ENCODE data around the gene SGCA. TPM values are rescaled to one million over a fixed set of nuclear protein-coding genes. Genes with fewer than 3 reads are reported as not detected.

SGCA gene
- total and polyA plus RNA-seq, 10 of the 15 experiments (the other 5 are each of a cell fraction or from before 2014, with no cell fraction given), result 0.13 to 2.2 (median 0.50) TPM; not detected in 2

DNA sequence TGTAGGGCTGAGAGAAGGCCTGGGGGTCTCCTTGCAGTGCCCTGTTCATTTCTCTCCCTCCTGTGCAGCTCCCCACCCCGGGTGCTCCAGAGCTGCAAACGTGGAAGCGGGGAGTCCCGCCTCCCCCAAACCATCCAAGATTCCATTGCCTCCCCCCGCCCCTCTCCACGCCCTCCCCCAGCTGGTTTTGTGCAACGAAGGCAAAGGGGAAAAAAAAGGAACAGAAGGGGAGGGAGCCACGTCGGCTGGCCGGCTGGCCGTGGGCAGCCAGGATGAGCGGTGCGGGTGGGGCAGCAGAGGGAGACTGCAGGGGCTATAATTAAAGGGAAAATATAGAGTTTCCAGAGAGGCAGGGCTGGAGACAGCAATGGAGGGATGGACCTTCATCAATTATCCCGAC lies 37.3 kb downstream of the SGCA start:
- no peak for ATAC-seq
- CTCF ChIA-PET, result interaction anchor here (1.6 to 8.3 kb wide), 7 partner anchors 9 to 130 kb away, joined by 5 to 294 read pairs (median 68); partner anchors contain the start of gene TMEM92

More for the DNA sequence above, 37.3 kb downstream of the SGCA start:
- FAIRE-seq (no peak), DNase-seq (ENCODE audit: low read depth, low spot score) (no peak)
- SMC1A ChIA-PET (ENCODE audit: uncharacterized antibody, unreplicated experiment), result interaction anchor here (1.1 to 4.4 kb wide), 6 partner anchors 13 to 106 kb away, joined by 3 to 102 read pairs (median 14); partner anchors contain the start of gene TMEM92
- in situ Hi-C loops (cut with MboI), result no loop called here
- no peak overlapping the region for H3K9ac ChIP-seq (ENCODE audit: control insufficient read depth, insufficient read depth, low read length)
- H4K20me1 ChIP-seq (ENCODE audit: control insufficient read depth, insufficient read depth), result no peaks in the 10 kb centered on the region
- WGBS (ENCODE audit: insufficient coverage, insufficient replicate concordance, low lambda C conversion rate, missing lambda C conversion rate), result 32% methylated on average over 9 of the region's 14 CpGs
- H3K4me2 ChIP-seq (ENCODE audit: control insufficient read depth, insufficient read depth), result no peak overlapping the region
- no peak overlapping the region for H2AFZ ChIP-seq (ENCODE audit: control insufficient read depth, low read depth, low read length)
- no peak for TF ChIP-seq ZZZ3 (IDR thresholded peaks at IDR 0.05; ENCODE audit: control insufficient read depth, insufficient read length, low read depth)
- TF ChIP-seq FOS (IDR thresholded peaks at IDR 0.05; ENCODE audit: borderline replicate concordance, extremely low read depth, insufficient read length), result no peak
- no peak for TF ChIP-seq GABPA (IDR thresholded peaks at IDR 0.05; ENCODE audit: low read depth)
- no peak for TF ChIP-seq NR2C2 (IDR thresholded peaks at IDR 0.05; ENCODE audit: borderline replicate concordance, control insufficient read depth, insufficient read length, low read depth)
- no peak for TF ChIP-seq IKZF2 (IDR thresholded peaks at IDR 0.05)
- TF ChIP-seq GATAD2B (conservative IDR thresholded peaks at IDR 0.05; ENCODE audit: low read depth), result no peak
- TF ChIP-seq, protein P1, sequence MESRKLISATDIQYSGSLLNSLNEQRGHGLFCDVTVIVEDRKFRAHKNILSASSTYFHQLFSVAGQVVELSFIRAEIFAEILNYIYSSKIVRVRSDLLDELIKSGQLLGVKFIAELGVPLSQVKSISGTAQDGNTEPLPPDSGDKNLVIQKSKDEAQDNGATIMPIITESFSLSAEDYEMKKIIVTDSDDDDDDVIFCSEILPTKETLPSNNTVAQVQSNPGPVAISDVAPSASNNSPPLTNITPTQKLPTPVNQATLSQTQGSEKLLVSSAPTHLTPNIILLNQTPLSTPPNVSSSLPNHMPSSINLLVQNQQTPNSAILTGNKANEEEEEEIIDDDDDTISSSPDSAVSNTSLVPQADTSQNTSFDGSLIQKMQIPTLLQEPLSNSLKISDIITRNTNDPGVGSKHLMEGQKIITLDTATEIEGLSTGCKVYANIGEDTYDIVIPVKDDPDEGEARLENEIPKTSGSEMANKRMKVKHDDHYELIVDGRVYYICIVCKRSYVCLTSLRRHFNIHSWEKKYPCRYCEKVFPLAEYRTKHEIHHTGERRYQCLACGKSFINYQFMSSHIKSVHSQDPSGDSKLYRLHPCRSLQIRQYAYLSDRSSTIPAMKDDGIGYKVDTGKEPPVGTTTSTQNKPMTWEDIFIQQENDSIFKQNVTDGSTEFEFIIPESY (IDR thresholded peaks at IDR 0.05), result no peak
- no peak for TF ChIP-seq SUZ12 (IDR thresholded peaks at IDR 0.05; ENCODE audit: unreplicated experiment)
- TF ChIP-seq MXI1 (IDR thresholded peaks at IDR 0.05; ENCODE audit: low read depth, low read length), result no peak
- no peak for TF ChIP-seq STAT3 (IDR thresholded peaks at IDR 0.05; ENCODE audit: low read depth, low read length)
- peaks cover 9% of the 10 kb centered on the region for H3K4me1 ChIP-seq (ENCODE audit: control insufficient read depth, insufficient read depth, low read length)
- no peaks in the 10 kb centered on the region for H3K36me3 ChIP-seq (ENCODE audit: control insufficient read depth in 2 of 2, insufficient read depth in 2 of 2, low read length in 1 of 2)
- intact Hi-C loops (cut with micrococcal nuclease; ENCODE audit: unreplicated experiment), result no loop called here
- H3K27me3 ChIP-seq (replicated peaks in 1 of 2; ENCODE audit: control insufficient read depth in 2 of 2, insufficient read depth in 2 of 2, low read length in 1 of 2), result peaks cover 12 to 16% of the 10 kb centered on the region in 2 experiments
- H3K9me3 ChIP-seq (replicated peaks; ENCODE audit: control insufficient read depth, insufficient read depth, low read length), result no peaks in the 10 kb centered on the region
- no peak overlapping the region for H3K27ac ChIP-seq (ENCODE audit: control insufficient read depth, insufficient read depth)
- no TSS peak for BruUV-seq (replicated peaks)
- RAD21 ChIA-PET (ENCODE audit: unreplicated experiment), result interaction anchor here (1.0 to 5.9 kb wide), 5 partner anchors 10 to 102 kb away, joined by 3 to 106 read pairs (median 6); no protein-coding TSS in a partner anchor
- H3K4me3 ChIP-seq, result no peak overlapping the region
- POLR2A ChIA-PET, result interaction anchor here (0.6 to 1.0 kb wide), 2 partner anchors 65 to 76 kb away, joined by 4 read pairs; no protein-coding TSS in a partner anchor
- no peaks in the 10 kb centered on the region for H3K79me2 ChIP-seq (ENCODE audit: control insufficient read depth, insufficient read depth, low read length)

All from GM12878 (cell line).